Stimulated activated CD8-positive, alpha-beta memory T cell treated with anti-CD3 and anti-CD28 coated beads, Interleukin-2, amount 100 ng/mL, for 48 hours (primary cell): Measurements from ENCODE around the gene ZNF708.
"Not testable (repeated sequence)": the region's sequence is repeated elsewhere in the genome, so short reads cannot be mapped to it uniquely, and the experiment has no call there.

ENCODE experiments used
- DNase-seq, 2 donors: peaks; one replicate each; pipeline ENCODE4 v3.0.0-alpha.2; 2020; ENCODE audit warnings: low read depth in 2 of 2

ZNF708 gene

DNA sequence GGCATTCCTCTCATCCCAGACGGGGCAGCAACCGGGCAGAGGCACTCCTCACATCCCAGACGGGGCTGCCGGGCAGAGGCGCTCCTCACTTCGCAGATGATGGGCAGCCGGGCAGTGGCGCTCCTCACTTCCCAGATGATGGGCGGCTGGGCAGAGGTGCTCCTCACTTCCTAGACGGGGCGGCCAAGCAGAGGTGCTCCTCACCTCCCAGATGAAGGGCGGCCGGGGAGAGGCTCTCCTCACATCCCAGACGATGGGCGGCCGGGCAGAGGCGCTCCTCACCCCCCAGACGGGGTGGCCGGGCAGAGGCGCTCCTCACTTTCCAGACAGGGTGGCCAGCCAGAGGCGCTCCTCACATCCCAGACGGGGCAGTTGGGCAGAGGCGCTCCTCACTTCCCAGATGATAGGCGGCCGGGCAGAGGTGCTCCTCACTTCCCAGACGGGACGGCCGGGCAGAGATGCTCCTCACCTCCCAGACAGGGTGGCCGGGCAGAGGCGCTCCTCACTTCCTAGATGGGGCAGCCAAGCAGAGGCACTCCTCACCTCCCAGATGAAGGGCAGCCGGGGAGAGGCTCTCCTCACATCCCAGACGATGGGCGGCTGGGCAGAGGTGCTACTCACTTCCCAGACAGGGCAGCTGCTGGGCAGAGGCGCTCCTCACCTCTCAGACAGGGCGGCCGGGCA, 68.9 kb downstream of the ZNF708 start:
- no peak for DNase-seq

DNA sequence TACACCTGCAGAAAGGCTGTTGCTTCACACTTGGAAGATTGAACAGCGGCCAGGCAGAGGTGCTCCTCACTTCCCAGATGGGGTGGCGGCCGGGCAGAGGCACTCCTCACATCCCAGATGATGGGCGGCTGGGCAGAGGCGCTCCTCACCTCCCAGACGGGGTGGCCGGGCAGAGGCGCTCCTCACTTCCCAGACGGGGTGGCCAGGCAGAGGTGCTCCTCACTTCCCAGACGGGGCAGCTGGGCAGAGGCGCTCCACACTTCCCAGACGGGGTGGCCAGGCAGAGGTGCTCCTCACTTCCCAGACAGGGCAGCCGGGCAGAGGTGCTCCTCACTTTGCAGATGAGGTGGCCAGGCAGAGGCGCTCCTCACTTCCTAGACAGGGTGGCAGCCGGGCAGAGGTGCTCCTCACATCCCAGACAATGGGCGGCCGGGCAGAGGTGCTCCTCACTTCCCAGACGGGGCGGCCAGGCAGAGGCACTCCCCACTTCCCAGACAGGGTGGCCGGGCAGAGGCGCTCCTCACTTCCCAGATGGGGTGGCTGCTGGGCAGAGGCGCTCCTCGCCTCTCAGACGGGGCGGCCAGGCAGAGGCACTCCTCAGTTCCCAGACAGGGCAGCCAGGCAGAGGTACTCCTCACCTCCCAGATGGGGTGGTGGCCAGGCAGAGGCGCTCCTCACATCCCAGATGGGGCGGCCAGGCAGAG, 69.6 kb downstream of the ZNF708 start:
- DNase-seq = not testable (repeated sequence)

DNA sequence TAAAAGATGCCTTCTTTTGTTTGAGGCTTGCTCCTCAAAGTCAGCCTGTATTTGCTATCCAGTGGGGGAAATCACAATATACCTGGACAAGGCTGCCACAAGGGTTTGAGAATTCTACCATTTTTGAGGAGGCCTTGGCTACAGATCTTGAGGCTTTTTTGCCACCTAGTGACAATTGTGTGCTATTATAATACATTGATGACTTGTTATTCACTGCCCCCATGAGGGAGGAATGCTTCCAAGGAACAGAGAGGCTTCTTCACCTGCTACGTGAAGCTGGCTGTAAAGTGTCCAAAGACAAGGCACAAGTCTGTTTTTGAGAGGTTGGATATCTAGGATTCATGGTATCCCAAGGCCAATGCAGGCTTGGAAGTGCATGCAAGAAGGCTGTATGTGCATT, 72.5 kb downstream of the ZNF708 start:
- no peak for DNase-seq
